Raji (cell line): ENCODE measurements around the gene GAB4.

Source experiments
- POLR2A ChIP-seq: IDR thresholded peaks from 2 replicates; pipeline ENCODE4 v1.6.1; 2011; ENCODE audit warnings: low read depth, low read length, control low read depth; ENCODE audit not compliant: insufficient read depth

The GAB4 gene

GRCh38 chr22:16932577-16932976 is 75.4 kb downstream of the GAB4 start:
- no peak for TF ChIP-seq POLR2A

- TF ChIP-seq POLR2A, result no peak
Observed at GRCh38 chr22:16925407-16925966, 82.5 kb downstream of the GAB4 start.

GRCh38 chr22:16922706-16923105 is 85.3 kb downstream of the GAB4 start:
- TF ChIP-seq POLR2A, result no peak

- TF ChIP-seq POLR2A, result no peak
Observed at GRCh38 chr22:16922076-16922475, 85.9 kb downstream of the GAB4 start.

- no peak for TF ChIP-seq POLR2A
Observed at GRCh38 chr22:16917144-16918003, 90.6 kb downstream of the GAB4 start.

- no peak for TF ChIP-seq POLR2A
Observed at GRCh38 chr22:16915701-16916100, 92.3 kb downstream of the GAB4 start.

GRCh38 chr22:16914911-16915310 is 93.1 kb downstream of the GAB4 start:
- TF ChIP-seq POLR2A, result peak; percentile 29; the same call in 1 of the 2 replicates

- TF ChIP-seq POLR2A, result 0 out of 2 replicates have a peak, but pooled peaks have one; percentile 12
Observed at GRCh38 chr22:16914006-16914405, 94.0 kb downstream of the GAB4 start.

GRCh38 chr22:16912281-16912680 is 95.7 kb downstream of the GAB4 start:
- no peak for TF ChIP-seq POLR2A
